ENCODE results near the gene KRTAP23-1. TPM values are rescaled to one million over a fixed set of nuclear protein-coding genes. Genes with fewer than 3 reads are reported as not detected.

The KRTAP23-1 gene
- total RNA-seq, 1 donor from 2014 or later: not detected

DNA sequence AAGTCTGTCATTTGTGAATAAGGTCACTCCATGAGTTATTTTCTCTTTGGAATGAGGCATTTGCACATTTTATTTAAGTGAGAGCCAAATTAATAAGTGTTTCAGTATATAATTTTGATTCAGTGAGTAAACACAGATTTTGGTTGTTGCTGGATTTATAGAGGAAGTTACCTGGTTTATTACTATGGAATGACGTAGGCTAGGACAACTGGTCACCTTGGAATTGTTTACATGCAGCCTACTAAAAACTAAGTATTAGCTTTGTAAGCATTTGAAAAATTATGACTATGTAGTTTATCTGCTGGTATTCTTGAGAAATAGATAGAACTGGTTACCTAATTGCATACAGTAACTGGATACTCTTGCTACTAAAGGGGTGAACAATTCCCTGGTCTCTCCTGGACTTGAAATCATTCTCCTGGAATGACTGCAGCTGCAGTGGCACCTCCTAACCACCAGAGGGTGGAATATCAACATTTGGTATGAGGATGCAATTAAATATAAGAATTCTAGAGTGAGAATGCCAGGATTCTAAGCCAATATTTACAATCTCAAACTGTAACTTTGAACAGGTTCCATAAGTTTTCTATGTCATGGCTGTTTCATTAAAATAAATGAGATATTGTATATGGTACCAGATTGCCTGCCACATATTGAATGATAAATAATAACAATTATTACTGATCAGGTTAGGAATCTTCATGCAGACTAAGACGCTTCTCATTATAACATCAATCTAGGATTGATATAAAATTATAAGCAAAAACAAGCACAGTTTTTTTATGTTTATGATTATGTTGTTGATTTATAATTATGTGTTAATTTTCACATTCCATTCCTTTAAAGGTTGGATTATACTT, 7.5 kb downstream of the KRTAP23-1 start:
- Histone ChIP-seq H3K4me3 (no peak overlapping the region), H3K27me3 (no peaks in the 10 kb centered on the region), H3K27ac (no peak overlapping the region), H3K9me3 (no peaks in the 10 kb centered on the region), H3K4me1 (no peaks in the 10 kb centered on the region), H3K36me3 (no peaks in the 10 kb centered on the region)
- DNase-seq (no peak), ATAC-seq (peak; percentile 73)
- TF ChIP-seq, protein P1, sequence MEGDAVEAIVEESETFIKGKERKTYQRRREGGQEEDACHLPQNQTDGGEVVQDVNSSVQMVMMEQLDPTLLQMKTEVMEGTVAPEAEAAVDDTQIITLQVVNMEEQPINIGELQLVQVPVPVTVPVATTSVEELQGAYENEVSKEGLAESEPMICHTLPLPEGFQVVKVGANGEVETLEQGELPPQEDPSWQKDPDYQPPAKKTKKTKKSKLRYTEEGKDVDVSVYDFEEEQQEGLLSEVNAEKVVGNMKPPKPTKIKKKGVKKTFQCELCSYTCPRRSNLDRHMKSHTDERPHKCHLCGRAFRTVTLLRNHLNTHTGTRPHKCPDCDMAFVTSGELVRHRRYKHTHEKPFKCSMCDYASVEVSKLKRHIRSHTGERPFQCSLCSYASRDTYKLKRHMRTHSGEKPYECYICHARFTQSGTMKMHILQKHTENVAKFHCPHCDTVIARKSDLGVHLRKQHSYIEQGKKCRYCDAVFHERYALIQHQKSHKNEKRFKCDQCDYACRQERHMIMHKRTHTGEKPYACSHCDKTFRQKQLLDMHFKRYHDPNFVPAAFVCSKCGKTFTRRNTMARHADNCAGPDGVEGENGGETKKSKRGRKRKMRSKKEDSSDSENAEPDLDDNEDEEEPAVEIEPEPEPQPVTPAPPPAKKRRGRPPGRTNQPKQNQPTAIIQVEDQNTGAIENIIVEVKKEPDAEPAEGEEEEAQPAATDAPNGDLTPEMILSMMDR (IDR thresholded peaks at IDR 0.05): peak; percentile 94
- intact Hi-C loops (cut with DNase I): no loop called here

DNA sequence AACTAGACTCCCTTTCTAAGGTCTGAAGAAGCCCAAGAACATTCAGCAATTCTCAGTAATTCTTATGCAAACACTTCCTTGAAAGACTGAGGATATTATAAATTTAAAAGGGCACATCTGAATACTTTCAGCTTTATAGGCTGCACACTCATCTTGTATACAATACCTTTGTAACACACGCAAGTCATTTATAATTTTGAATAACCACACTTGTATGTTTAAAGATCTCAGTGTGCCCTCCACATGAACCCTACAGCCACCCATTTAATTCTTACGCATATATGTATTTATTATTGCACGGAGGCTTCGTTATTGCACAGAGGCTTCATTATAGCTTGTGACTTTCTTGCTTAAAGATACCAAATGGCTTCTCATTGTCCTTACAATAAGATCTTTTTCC, 9.7 kb downstream of the KRTAP23-1 start:
- Histone ChIP-seq H3K4me1 (no peaks in the 10 kb centered on the region), H3K9me3 (no peaks in the 10 kb centered on the region), H3K4me3 (no peak overlapping the region), H3K27me3 (no peaks in the 10 kb centered on the region), H3K27ac (no peak overlapping the region), H3K36me3 (no peaks in the 10 kb centered on the region)
- TF ChIP-seq, protein P1 (IDR thresholded peaks at IDR 0.05): no peak
- DNase-seq (no peak), ATAC-seq (no peak)
- intact Hi-C loops (cut with DNase I): no loop called here

DNA sequence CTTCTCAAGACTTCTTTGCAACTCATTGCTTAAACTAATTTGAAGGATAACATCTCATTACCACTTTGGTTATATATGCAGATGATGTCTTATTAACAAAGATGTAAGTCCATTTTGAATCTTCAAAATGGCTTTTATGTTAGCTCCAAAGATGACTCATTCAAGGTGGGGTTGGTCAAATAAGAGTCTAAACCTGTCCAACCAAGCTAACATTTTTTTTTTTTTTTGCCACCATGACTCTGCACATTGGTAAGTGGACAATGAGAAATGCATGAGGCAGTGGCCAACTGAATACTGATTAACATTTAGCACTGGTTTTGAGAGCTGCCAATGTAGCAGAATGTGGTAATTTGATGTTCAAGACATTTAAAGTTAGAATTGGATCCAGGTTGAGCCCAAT, 10.6 kb downstream of the KRTAP23-1 start:
- H3K4me1 ChIP-seq: no peaks in the 10 kb centered on the region
- H3K27me3 ChIP-seq: no peaks in the 10 kb centered on the region
- no peak overlapping the region for H3K4me3 ChIP-seq
- no peaks in the 10 kb centered on the region for H3K9me3 ChIP-seq
- H3K27ac ChIP-seq: no peak overlapping the region
- DNase-seq (no peak), ATAC-seq (no peak)
- intact Hi-C loops (cut with DNase I): no loop called here
- TF ChIP-seq, protein P1 (IDR thresholded peaks at IDR 0.05): no peak
- H3K36me3 ChIP-seq: no peaks in the 10 kb centered on the region

DNA sequence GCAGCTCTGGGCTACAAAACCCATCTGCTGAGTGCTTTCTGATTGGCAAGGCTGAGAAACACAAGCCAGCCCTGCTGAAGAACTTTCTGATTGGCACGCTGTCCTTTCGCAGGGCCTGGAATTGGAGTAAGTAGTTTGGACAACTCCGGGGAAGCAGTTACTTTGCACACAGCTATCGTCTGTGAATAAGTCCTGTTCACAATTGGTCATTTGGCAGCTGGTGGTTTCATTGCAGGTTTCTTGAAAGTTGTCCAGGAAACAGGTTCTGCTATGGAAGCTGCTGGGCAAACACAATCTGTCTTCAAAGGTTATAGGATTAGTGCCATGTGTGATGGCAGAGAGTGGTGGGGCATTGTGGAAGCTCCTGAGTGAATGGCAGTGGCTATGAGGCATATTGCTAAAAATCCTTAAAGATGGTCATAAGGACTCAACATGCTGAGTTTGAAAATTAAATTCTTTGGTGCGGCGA, 11.1 kb downstream of the KRTAP23-1 start, which contains the start of gene KRTAP27-1:
KRTAP27-1 (minus strand) TSS at position 419 of the 469 bp plus-strand sequence; CDS start at position 393, 26 bp downstream.
- Histone ChIP-seq H3K27ac (no peak within 1 kb of the TSS), H3K4me1 (no peaks in the 10 kb centered on the region), H3K36me3 (no peaks in the 10 kb centered on the region), H3K4me3 (no peak within 1 kb of the TSS), H3K27me3 (no peaks in the 10 kb centered on the region), H3K9me3 (no peaks in the 10 kb centered on the region)
- intact Hi-C loops (cut with DNase I): no loop called here
- ATAC-seq (no peak), DNase-seq (no peak)
- TF ChIP-seq, protein P1 (IDR thresholded peaks at IDR 0.05): no peak

- no peaks in the 10 kb centered on the region for H3K36me3 ChIP-seq
- H3K27ac ChIP-seq: no peak overlapping the region
- ATAC-seq (no peak), DNase-seq (no peak)
- intact Hi-C loops (cut with DNase I): no loop called here
- H3K27me3 ChIP-seq: no peaks in the 10 kb centered on the region
- no peak overlapping the region for H3K4me3 ChIP-seq
- no peaks in the 10 kb centered on the region for H3K4me1 ChIP-seq
- H3K9me3 ChIP-seq: no peaks in the 10 kb centered on the region
- TF ChIP-seq, protein P1 (IDR thresholded peaks at IDR 0.05): no peak
Measured at GRCh38 chr21:30336596-30336995, 11.8 kb downstream of the KRTAP23-1 start.
